CD4-positive, alpha-beta T cell treated with Interleukin-15 for 1 hour (primary cell): ENCODE data around the gene PVALEF.
"Not testable (repeated sequence)": the region's sequence is repeated elsewhere in the genome, so short reads cannot be mapped to it uniquely, and the experiment has no call there.

Source experiments
- DNase-seq: peaks from one replicate; pipeline ENCODE4 v3.0.0-alpha.2; 2020

Gene PVALEF

GRCh38 chr17:81223762-81224130, 58.4 kb downstream of the PVALEF start:
- no peak for DNase-seq

- not testable (repeated sequence) for DNase-seq
These were observed 62.3 kb downstream of the PVALEF start for GRCh38 chr17:81227630-81228029.

GRCh38 chr17:81228420-81228819, 63.1 kb downstream of the PVALEF start:
- DNase-seq, result peak; percentile 27

- DNase-seq, result no peak
These were observed 63.7 kb downstream of the PVALEF start for GRCh38 chr17:81228834-81229665.

GRCh38 chr17:81229666-81229920, 64.3 kb downstream of the PVALEF start:
- DNase-seq, result no peak

GRCh38 chr17:81230043-81230820, 64.9 kb downstream of the PVALEF start:
- no peak for DNase-seq

- no peak for DNase-seq
These were observed 65.9 kb downstream of the PVALEF start for GRCh38 chr17:81231121-81231645.

- no peak for DNase-seq
These were observed 66.7 kb downstream of the PVALEF start for GRCh38 chr17:81231766-81232581.
